ENCODE measurements around the gene TIAM2. TPM values are rescaled to one million over a fixed set of nuclear protein-coding genes. Genes with fewer than 3 reads are reported as not detected.

TIAM2 gene
- total and polyA plus RNA-seq, 10 of the 15 experiments (the other 5 are each of a cell fraction or from before 2014, with no cell fraction given): 1.1 to 10.5 (median 2.3) TPM

- Histone ChIP-seq H3K9me3 (replicated peaks; ENCODE audit: control insufficient read depth, insufficient read depth, low read length) (no peaks in the 10 kb centered on the region; the same call in 2 of the 3 replicates), H2AFZ (ENCODE audit: control insufficient read depth, low read depth, low read length) (no peak overlapping the region), H3K27ac (ENCODE audit: control insufficient read depth, insufficient read depth) (peak overlapping the region; percentile 15; the same call in 1 of the 2 replicates), H3K9ac (ENCODE audit: control insufficient read depth, insufficient read depth, low read length) (no peak overlapping the region), H3K27me3 (replicated peaks in 1 of 2; ENCODE audit: control insufficient read depth in 2 of 2, insufficient read depth in 2 of 2, low read length in 1 of 2) (no peaks in the 10 kb centered on the region), H3K4me1 (ENCODE audit: control insufficient read depth, insufficient read depth, low read length) (peaks cover 15% of the 10 kb centered on the region), H3K79me2 (ENCODE audit: control insufficient read depth, insufficient read depth, low read length) (no peaks in the 10 kb centered on the region; the same call in 1 of the 2 replicates), H3K4me3 (no peak overlapping the region), H3K36me3 (ENCODE audit: control insufficient read depth in 2 of 2, insufficient read depth in 2 of 2, low read length in 1 of 2) (no peaks in the 10 kb centered on the region; a peak in 2 of 4 replicates), H3K4me2 (ENCODE audit: control insufficient read depth, insufficient read depth) (peak overlapping the region; percentile 59; the same call in 1 of the 2 replicates), H4K20me1 (ENCODE audit: control insufficient read depth, insufficient read depth) (no peaks in the 10 kb centered on the region; the same call in 1 of the 2 replicates)
- ATAC-seq (peak; percentile 99), DNase-seq (ENCODE audit: low read depth, low spot score) (peak; percentile 81), FAIRE-seq (peak; percentile 94)
- 29% methylated on average over 12 of the region's 12 CpGs for WGBS (ENCODE audit: insufficient coverage, insufficient replicate concordance, low lambda C conversion rate, missing lambda C conversion rate)
- RAD21 ChIA-PET (ENCODE audit: unreplicated experiment): interaction anchor here (0.6 to 3.2 kb wide), 8 partner anchors 11 to 53 kb away, joined by 3 to 17 read pairs (median 4); no protein-coding TSS in a partner anchor
- CTCF ChIA-PET: interaction anchor here (1.4 to 3.8 kb wide), 7 partner anchors 9 to 356 kb away, joined by 3 to 23 read pairs (median 6); no protein-coding TSS in a partner anchor
- intact Hi-C loops (cut with micrococcal nuclease; ENCODE audit: unreplicated experiment): loop anchor here (2.0 kb wide), 1 partner anchor 43 kb away; no protein-coding TSS in a partner anchor
- BruUV-seq (replicated peaks): TSS peak; percentile 17
- in situ Hi-C loops (cut with MboI): no loop called here
- SMC1A ChIA-PET (ENCODE audit: uncharacterized antibody, unreplicated experiment): interaction anchor here (0.7 to 4.3 kb wide), 24 partner anchors 10 to 112 kb away, joined by 3 to 23 read pairs (median 4); no protein-coding TSS in a partner anchor
- POLR2A ChIA-PET: interaction anchor here (0.6 to 2.5 kb wide), 9 partner anchors 11 to 154 kb away, joined by 3 to 19 read pairs (median 4); no protein-coding TSS in a partner anchor
- TF ChIP-seq IKZF1 (conservative IDR thresholded peaks at IDR 0.05): peak; percentile 76
- peak; percentile 35; the same call in 1 of the 2 replicates for TF ChIP-seq GATAD2B (conservative IDR thresholded peaks at IDR 0.05; ENCODE audit: low read depth)
- TF ChIP-seq SMARCA5 (IDR thresholded peaks at IDR 0.05): peak; percentile 69; the same call in 1 of the 2 replicates
- peak; percentile 89 for TF ChIP-seq SKIL (IDR thresholded peaks at IDR 0.05; ENCODE audit: low read depth, poor library complexity, severe bottlenecking)
- TF ChIP-seq RELB (IDR thresholded peaks at IDR 0.05; ENCODE audit: low read depth): peak; percentile 81
- peak; percentile 39 to 84; a peak in 2 of 4 replicates for TF ChIP-seq EP300 (IDR thresholded peaks at IDR 0.05; ENCODE audit: borderline replicate concordance in 1 of 2, control insufficient read depth in 1 of 2, low read depth in 2 of 2, low read length in 2 of 2)
- TF ChIP-seq NKRF (conservative IDR thresholded peaks at IDR 0.05): 0 out of 2 replicates have a peak, but pooled peaks have one; percentile 30
- 0 out of 2 replicates have a peak, but pooled peaks have one; percentile 58 for TF ChIP-seq CBX5 (IDR thresholded peaks at IDR 0.05; ENCODE audit: low read depth)
- TF ChIP-seq MEF2B (IDR thresholded peaks at IDR 0.05; ENCODE audit: partially characterized antibody, poor library complexity, severe bottlenecking): peak; percentile 39
- TF ChIP-seq NFXL1 (IDR thresholded peaks at IDR 0.05; ENCODE audit: borderline replicate concordance): no peak
- TF ChIP-seq ETV6 (conservative IDR thresholded peaks at IDR 0.05 in 1 of 2, IDR thresholded peaks at IDR 0.05 in 1 of 2; ENCODE audit: borderline replicate concordance in 1 of 2, low read depth in 1 of 2): peak in 1 of 2 experiments; percentile 59; a peak in 1 of 4 replicates
- TF ChIP-seq SIN3A (IDR thresholded peaks at IDR 0.05; ENCODE audit: low read depth, low read length): no peak
- TF ChIP-seq CREB1 (IDR thresholded peaks at IDR 0.05; ENCODE audit: low read depth): peak; percentile 84
- TF ChIP-seq NR2C1 (IDR thresholded peaks at IDR 0.05): no peak
- no peak for TF ChIP-seq EZH2 (IDR thresholded peaks at IDR 0.05; ENCODE audit: borderline replicate concordance, control insufficient read depth, low read depth, low read length)
Observed at GRCh38 chr6:155223646-155224451, 228.7 kb downstream of the TIAM2 start.

Data from GM12878 (cell line).